ENCODE results near the gene IL20RB.

IL20RB gene

GRCh38 chr3:137035631-137036030 lies 77.8 kb downstream of the IL20RB start:
- DNase-seq (ENCODE audit: low read depth in 3 of 3), result no peak

GRCh38 chr3:137039570-137039969 lies 81.8 kb downstream of the IL20RB start:
- DNase-seq (ENCODE audit: low read depth in 3 of 3), result no peak

- DNase-seq (ENCODE audit: low read depth in 3 of 3), result no peak
These were observed 83.5 kb downstream of the IL20RB start for GRCh38 chr3:137041251-137041650.

GRCh38 chr3:137041686-137042085 lies 83.9 kb downstream of the IL20RB start:
- DNase-seq (ENCODE audit: low read depth in 3 of 3), result no peak

GRCh38 chr3:137046747-137047146 lies 89.0 kb downstream of the IL20RB start:
- DNase-seq (ENCODE audit: low read depth in 3 of 3), result no peak

DNA sequence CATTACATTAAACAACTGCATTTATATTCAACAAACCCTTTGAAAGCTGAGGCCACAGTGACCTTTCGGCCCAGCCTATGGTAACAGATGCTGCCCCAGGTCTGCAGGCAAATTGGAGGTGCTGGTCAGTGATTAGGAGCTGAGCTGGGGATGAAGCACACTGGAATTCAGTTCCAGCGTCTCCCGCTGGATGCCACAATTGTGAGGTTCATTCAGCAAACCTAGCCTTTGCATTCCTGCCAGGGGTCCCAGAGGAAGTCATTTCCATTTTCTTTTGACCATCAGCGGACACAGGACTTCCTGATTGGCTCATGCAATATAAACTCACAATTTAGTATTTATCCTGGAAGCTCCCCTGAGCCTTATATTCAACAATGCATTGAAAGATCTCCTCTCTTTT lies 89.5 kb downstream of the IL20RB start:
- no peak for DNase-seq (ENCODE audit: low read depth in 3 of 3)

- DNase-seq (ENCODE audit: low read depth in 3 of 3), result no peak
These were observed 92.5 kb downstream of the IL20RB start for GRCh38 chr3:137050281-137050680.

DNA sequence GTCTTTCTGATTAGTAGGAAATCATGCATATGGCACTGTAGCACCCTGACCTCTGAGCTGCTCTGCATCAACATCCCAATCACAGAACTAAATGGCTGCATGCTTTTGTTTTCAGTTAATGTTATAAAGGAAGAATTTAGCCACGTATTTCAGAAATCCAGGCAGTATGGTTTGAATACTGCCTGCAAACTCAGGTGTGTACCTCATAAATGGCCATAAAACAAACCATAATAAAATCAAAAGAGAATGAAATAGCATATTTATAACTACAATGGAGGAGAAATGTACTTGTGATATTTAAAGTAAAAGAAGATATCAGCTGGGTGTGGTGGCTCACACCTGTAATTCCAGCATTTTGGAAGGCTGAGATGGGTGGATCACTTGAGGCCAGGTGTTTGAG lies 94.5 kb downstream of the IL20RB start:
- DNase-seq (ENCODE audit: low read depth in 3 of 3), result no peak

Measured in stimulated activated CD4-positive, alpha-beta T cell treated with anti-CD3 and anti-CD28 coated beads, TNF-alpha, amount 100 ng/mL, for 48 hours (primary cell).